GM12892 (cell line): ENCODE results near the gene TAPBP.

Source experiments
- POLR2A ChIP-seq: IDR thresholded peaks from 2 replicates; pipeline ENCODE4 v1.6.1; 2011; ENCODE audit warnings: low read depth, low read length, control low read depth
- POLR2AphosphoS5 ChIP-seq: IDR thresholded peaks from 2 replicates; pipeline ENCODE4 v1.6.1; 2011; ENCODE audit warnings: low read depth, low read length, control low read depth

DNA sequence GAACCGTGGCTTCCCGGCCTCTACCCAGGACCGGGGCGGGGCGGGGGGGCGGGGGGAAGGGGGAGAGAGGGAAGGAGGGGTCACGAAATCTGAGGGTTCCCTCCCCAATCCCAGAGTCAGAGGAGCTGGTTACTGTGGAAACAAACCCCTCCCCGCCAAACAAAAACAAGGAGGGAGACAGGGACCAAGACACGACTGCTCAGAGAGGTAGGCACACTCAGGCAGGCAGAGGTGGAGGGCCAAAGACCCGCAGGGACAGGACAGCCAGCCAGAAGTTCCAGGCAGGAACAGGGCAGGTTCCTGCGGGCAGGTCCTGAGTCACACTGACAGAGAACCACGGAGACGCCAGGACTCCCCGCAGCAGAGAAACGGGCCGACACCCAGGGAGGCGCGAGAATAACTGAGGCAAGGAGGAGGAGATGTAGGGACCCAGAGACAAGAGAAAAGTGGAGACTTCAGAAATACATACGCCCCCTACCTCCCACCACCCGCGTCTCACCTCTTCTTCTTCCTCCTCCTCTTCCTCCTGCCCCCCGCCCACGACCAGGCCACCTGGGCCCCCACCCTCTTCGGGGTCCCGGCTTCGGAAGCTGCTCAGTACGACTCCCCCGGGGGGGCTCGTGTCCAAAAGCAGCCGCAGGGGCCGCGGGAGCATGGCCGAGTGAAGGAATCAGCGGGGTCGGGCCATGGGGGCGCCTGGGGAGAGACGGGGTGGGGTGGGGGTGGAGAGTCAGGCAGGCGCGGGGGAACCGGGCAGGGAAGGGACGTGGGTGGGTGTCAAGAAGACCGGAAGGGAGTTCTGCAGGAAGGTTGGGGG lies 15.7 kb downstream of the TAPBP start:
- TF ChIP-seq POLR2A (peak; percentile 18; the same call in 1 of the 2 replicates), POLR2AphosphoS5 (no peak)
